Fibroblast of the aortic adventitia (primary cell): Measurements from ENCODE around the gene SH3RF2. TPM values are rescaled to one million over a fixed set of nuclear protein-coding genes. Genes with fewer than 3 reads are reported as not detected.
A peak's percentile ranks its signal among the peaks of the same experiment; 100 is the strongest.

ENCODE experiments used
- DNase-seq: peaks from one replicate; pipeline ENCODE4 v3.0.0-alpha.2; 2010; ENCODE audit warnings: low read depth
- H3K4me3 ChIP-seq: 2 replicates; pipeline ENCODE4 v1.5.1; 2011; ENCODE audit warnings: low read depth, mild to moderate bottlenecking, control low read depth, low read length, moderate library complexity
- total RNA-seq: library from RNA; depleted of rRNA; stranded (reverse); fragments of >200 nt; gene quantifications from 2 replicates; pipeline ENCODE4 v1.2.3, GENCODE V29; 2012; ENCODE audit warnings: low replicate concordance
- TF ChIP-seq, protein P1 (sequence below): IDR thresholded peaks from 2 replicates; pipeline ENCODE4 v1.5.1; 2011; ENCODE audit warnings: mild to moderate bottlenecking, low read length, control low read depth, inconsistent platforms; ENCODE audit not compliant: insufficient read depth

The SH3RF2 gene
- total RNA-seq, 1 donor = 6.7 TPM

DNA sequence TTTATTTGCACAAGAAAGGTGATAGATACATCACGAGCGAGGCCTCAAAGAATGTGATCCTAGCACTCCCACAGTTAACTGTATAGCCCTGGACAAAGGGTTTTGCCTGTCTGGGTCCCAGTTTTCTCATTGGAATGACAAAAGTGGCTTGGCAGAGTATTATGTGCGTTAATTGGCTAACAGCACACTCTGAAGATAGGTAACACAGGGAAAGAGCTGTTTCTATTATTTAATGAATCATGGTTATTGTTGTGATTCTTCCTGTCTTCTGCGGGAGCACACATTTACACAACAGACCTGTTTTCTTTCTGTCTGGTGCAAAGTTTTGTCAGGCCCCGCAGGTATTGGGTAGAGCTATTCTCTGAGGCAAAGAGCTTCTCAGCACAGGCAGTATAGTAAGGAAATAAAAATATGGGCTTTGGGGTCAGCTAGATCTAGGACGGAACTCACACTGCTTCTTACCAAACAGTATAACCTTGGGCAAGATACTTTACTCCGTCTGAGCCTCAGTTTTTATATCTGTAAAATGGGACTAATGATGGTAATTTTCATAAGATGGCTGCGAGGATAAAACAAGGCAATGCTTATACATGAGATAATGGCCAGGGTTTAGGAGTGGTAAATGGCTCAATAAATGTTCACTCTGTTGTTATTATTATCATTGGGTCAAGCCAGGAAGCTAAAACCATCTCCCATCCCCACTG is 90.1 kb downstream of the SH3RF2 start:
- no peak for DNase-seq
- H3K4me3 ChIP-seq = no peak overlapping the region
- TF ChIP-seq, protein P1, sequence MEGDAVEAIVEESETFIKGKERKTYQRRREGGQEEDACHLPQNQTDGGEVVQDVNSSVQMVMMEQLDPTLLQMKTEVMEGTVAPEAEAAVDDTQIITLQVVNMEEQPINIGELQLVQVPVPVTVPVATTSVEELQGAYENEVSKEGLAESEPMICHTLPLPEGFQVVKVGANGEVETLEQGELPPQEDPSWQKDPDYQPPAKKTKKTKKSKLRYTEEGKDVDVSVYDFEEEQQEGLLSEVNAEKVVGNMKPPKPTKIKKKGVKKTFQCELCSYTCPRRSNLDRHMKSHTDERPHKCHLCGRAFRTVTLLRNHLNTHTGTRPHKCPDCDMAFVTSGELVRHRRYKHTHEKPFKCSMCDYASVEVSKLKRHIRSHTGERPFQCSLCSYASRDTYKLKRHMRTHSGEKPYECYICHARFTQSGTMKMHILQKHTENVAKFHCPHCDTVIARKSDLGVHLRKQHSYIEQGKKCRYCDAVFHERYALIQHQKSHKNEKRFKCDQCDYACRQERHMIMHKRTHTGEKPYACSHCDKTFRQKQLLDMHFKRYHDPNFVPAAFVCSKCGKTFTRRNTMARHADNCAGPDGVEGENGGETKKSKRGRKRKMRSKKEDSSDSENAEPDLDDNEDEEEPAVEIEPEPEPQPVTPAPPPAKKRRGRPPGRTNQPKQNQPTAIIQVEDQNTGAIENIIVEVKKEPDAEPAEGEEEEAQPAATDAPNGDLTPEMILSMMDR = no peak

DNA sequence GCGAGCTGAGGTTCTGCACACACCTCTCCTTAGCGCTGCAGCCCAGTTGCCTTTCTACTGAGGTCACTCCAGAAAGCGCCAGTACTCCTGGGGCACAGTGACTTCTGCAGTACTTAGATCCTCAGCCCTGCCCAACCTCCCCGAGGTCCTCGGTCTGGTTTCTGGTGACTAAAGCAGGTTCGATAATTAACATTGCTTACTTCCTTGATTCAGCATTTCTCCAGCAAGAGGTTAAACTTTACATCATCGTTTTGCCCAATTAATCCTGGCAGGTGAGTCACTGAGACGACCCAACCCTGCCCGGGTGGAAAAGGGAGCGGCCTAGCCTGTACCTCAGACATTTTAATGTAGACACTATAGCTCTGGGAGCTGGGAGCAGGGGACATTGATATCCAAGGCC is 91.4 kb downstream of the SH3RF2 start:
- DNase-seq = no peak
- H3K4me3 ChIP-seq = no peak overlapping the region
- TF ChIP-seq, protein P1 = no peak

DNA sequence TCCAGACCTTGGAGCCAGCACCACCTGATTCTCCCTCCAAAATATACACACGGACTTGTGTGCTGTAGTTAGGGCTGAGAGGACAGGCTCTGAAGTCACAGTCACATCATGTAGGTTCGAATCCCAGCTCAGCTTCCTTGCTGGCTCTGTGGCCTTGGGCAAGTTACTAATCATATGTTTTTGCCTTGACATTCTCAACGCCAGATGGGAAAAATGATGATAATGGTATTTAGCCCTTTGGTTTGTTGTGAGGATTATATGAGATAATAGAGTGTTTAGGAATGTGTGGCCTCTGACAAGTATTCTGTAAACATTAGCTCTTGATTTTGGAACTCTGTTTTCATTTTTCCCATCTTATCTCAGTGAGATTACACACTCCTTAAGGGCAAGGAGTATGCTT is 96.5 kb downstream of the SH3RF2 start:
- peak; percentile 29 for DNase-seq
- H3K4me3 ChIP-seq = no peak overlapping the region
- TF ChIP-seq, protein P1 = no peak

DNA sequence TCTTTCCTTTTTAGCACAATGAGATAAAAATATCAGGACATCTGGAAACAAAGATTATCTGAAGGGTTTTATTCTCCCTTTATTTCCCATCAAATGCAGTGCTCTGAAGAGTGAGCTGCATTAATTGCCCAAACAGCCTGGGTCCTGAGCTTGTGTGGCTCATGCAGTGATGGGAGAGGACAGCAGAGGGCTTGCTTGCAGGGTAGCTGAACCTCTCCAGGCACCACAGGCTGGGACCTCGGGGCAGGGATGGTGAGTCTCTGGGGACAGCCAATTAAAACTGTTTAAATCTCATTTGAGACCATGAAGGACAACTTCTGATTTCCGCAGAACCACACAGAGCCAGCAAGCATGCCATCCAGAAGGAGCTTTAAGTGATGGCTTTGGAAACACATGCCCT is 97.7 kb downstream of the SH3RF2 start:
- no peak for DNase-seq
- TF ChIP-seq, protein P1 = no peak
- no peak overlapping the region for H3K4me3 ChIP-seq

DNA sequence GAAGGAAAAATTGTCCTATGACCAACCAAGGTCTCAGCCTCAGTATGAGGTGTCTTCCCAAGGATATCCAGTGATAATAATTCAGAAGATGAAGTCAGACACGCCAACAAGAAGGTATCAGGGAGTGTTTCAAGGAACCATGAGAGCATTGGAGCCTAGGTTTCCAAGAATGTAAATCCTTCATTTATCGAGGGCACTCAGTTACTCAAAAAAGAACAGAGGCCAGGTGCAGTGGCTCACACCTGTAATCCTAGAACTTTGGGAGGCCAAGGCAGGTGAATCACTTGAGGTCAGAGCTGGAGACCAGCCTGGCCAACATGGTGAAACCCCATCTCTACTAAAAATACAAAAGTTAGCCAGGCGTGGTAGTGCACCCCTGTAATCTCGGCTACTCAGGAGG is 98.2 kb downstream of the SH3RF2 start:
- DNase-seq = no peak
- TF ChIP-seq, protein P1 = no peak

DNA sequence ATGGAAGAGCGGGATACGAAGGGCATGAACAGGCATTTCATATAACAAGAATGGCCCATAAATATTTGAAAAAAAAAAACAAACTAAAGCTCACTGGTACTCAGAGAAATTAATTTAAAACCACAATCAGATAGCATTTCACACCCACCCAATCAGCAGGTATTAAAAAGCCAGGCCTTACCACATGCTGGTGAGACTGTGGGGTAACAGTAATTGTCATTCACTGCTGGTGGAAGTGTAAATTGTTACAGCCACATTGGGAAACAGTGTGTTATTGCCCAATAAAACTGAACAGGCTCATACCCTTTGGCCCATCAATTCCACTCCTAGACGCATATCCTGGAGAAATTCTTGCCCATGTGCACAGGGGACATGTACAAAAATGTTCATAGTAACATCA is 103.0 kb downstream of the SH3RF2 start:
- no peak overlapping the region for H3K4me3 ChIP-seq
- no peak for DNase-seq
- TF ChIP-seq, protein P1 = no peak

More for the DNA sequence above, 98.2 kb downstream of the SH3RF2 start:
- H3K4me3 ChIP-seq = no peak overlapping the region

DNA sequence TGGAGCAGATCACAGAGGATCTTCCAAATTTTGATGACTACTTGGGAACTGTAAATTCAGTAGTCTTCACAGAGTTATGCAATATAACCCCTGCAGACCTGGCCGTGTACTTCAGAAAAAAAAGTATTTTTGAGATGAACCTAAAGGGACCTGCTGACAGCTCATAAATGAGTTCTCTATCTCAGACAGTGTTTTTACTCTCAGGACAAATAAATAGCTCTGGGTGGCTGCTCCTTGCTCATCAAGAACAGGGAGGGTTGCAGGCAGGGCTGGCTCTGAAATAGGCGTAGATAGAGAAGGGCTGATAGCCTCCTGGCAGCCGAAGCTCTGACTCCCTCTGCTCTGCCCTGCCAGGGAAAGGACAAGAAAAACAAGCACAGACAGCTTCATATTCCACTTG is 104.1 kb downstream of the SH3RF2 start:
- TF ChIP-seq, protein P1 = no peak
- peak; percentile 57 for DNase-seq
- H3K4me3 ChIP-seq = no peak overlapping the region
